MG63 (cell line): ENCODE data around the gene MAT1A. TPM values are rescaled to one million over a fixed set of nuclear protein-coding genes. Genes with fewer than 3 reads are reported as not detected.
"Not testable (repeated sequence)": the region's sequence is repeated elsewhere in the genome, so short reads cannot be mapped to it uniquely, and the experiment has no call there.

Experiments
- DNase-seq: peaks from one replicate; pipeline ENCODE4 v3.0.0-alpha.2; 2020
- H3K27me3 ChIP-seq: fragments of 250-450 bp; sonication (Bioruptor Pico); 2 replicates; pipeline ENCODE4 v1.5.1; 2020; ENCODE audit warnings: mild to moderate bottlenecking, moderate library complexity
- H3K36me3 ChIP-seq: fragments of 250-450 bp; sonication (Bioruptor Pico); 2 replicates; pipeline ENCODE4 v1.5.1; 2020; ENCODE audit warnings: mild to moderate bottlenecking, moderate library complexity
- H3K4me3 ChIP-seq: fragments of 250-450 bp; sonication (Bioruptor Pico); 2 replicates; pipeline ENCODE4 v1.5.1; 2020; ENCODE audit warnings: mild to moderate bottlenecking, moderate library complexity
- H3K9me3 ChIP-seq: fragments of 250-450 bp; sonication (Bioruptor Pico); 2 replicates; pipeline ENCODE4 v1.5.1; 2020; ENCODE audit warnings: mild to moderate bottlenecking, moderate library complexity
- total RNA-seq: library from RNA; depleted of rRNA; stranded (reverse); fragments of >200 nt; shearing (Covaris generic); gene quantifications from 2 replicates; pipeline ENCODE4 v1.2.3, GENCODE V29; 2014; ENCODE audit warnings: low replicate concordance; rRNA removed

MAT1A gene
- not detected in 2 replicates for total RNA-seq

DNA sequence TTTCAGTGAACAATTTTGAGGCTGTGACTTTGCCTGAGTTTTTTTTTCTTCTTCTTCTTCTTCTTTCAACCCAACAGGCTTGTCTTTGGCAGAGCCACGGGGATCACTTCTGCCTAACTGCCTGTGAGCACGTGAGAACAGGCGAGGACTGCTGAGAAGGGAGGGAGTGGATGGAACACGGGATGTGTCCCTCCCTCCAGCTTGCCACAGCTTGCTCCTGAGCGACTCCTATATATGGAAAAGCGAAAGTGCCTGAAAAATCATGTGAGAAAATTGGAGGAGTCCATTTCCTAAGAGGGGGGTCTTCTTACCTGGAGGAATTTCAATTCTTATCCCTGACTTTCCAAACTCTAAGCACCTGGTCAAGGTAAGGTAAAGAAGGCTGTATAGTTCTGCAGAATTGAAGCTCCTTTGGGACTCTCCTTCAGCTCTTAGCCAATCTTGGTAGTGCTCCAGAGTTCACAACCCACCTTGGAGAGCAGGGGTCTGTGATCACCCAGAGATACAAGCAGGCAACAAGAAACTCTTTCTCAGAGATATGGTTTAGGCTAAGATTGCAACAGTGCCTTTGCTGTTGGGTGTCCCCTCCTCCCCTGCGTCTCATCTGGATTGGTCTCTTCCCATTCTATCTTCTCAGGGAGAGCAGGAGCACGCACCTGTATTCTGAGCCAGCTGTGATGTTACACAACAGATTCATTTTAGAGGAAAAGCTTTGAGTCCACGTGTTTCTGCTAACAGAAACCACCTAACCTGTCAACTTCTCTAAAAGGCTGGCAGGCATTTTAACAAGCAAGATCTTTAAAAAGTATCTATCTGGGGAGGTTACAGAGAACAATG lies at the start of gene MAT1A:
Gene MAT1A (minus strand): TSS at position 208 of the 837 bp plus-strand sequence. CDS start 235 bp downstream, outside the sequence.
- no peak within 1 kb of the TSS for H3K4me3 ChIP-seq
- peaks cover 8% of the 10 kb centered on the region for H3K27me3 ChIP-seq
- H3K9me3 ChIP-seq: no peaks in the 10 kb centered on the region
- H3K36me3 ChIP-seq: no peaks in the 10 kb centered on the region
- DNase-seq: no peak

DNA sequence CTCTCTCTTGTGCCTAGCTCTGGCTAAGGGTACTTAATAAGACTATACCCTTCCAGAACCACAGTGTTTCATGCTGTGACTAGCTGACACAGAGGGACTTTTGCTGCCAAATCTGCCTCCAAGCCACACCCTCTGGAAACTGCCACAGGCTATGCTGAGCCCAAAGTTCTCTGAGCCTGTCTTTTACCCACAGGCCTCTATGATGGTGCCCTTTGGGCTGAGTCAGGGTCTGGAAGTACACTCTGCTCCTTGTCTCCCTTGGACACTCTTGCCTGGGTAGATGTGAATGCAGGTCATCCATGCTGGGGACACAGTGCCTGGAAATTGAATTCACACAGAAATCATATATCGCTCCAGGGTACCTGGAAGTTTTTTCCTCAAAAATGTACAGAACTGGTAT lies 44.5 kb upstream of the MAT1A start:
- Histone ChIP-seq H3K9me3 (peaks cover 3% of the 10 kb centered on the region; the same call in 1 of the 2 replicates), H3K36me3 (no peaks in the 10 kb centered on the region), H3K4me3 (no peak overlapping the region), H3K27me3 (no peaks in the 10 kb centered on the region)
- DNase-seq: peak; percentile 82

DNA sequence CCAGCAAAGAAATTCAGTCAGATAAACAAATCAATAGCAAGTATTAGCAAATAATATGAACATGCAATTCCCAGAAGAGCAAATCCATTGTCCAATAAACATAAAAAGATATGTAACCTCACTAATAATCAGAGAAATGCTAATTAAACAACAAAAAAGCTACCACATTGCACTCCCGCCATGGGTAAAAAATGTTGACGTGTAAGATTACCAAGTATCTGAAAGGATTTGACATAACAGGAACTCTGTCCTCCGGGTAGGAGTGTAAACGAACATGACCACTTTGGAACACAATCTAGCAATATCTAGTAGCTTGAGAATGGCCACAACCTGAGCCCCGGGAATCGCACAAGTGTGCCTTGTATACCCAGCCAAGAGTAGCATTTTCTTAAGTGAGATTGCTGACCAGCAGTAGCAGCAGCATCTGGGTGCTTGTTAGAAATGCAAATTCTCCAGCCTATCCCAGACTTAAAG lies 35.5 kb upstream of the MAT1A start:
- H3K9me3 ChIP-seq: no peaks in the 10 kb centered on the region
- no peak overlapping the region for H3K4me3 ChIP-seq
- H3K36me3 ChIP-seq: no peaks in the 10 kb centered on the region
- no peak for DNase-seq
- H3K27me3 ChIP-seq: peaks cover 3% of the 10 kb centered on the region; the same call in 1 of the 2 replicates

GRCh38 chr10:80324086-80324485 lies 34.6 kb upstream of the MAT1A start:
- peak; percentile 56 for DNase-seq
- Histone ChIP-seq H3K36me3 (no peaks in the 10 kb centered on the region), H3K4me3 (no peak overlapping the region), H3K27me3 (peaks cover 3% of the 10 kb centered on the region; the same call in 1 of the 2 replicates), H3K9me3 (no peaks in the 10 kb centered on the region)

DNA sequence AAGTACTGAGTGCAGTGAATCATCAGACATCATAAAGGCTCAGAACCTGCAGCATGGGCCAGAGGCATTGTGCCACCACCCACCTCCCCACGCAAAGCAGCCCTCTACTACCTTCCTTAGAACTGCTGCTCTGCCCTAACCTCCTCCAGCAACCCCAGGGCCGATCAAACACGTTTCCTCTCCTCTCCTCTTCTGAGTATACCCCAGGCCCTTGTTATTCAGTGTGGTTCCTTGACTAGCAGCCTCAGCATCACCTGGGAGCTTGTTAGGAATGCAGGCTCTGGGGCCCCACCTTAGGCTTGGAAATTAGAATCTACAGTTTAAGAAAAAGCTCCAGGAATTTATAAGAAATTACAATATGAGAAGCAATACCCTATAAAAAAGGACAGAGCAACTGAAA lies 33.9 kb upstream of the MAT1A start:
- Histone ChIP-seq H3K4me3 (no peak overlapping the region), H3K9me3 (no peaks in the 10 kb centered on the region), H3K27me3 (peaks cover 3% of the 10 kb centered on the region; the same call in 1 of the 2 replicates), H3K36me3 (no peaks in the 10 kb centered on the region)
- no peak for DNase-seq

GRCh38 chr10:80322711-80323110 lies 33.3 kb upstream of the MAT1A start:
- H3K27me3 ChIP-seq: peaks cover 3% of the 10 kb centered on the region; the same call in 1 of the 2 replicates
- no peak overlapping the region for H3K4me3 ChIP-seq
- no peaks in the 10 kb centered on the region for H3K36me3 ChIP-seq
- no peaks in the 10 kb centered on the region for H3K9me3 ChIP-seq
- DNase-seq: no peak

- Histone ChIP-seq H3K4me3 (no peak overlapping the region), H3K27me3 (peaks cover 3% of the 10 kb centered on the region; the same call in 1 of the 2 replicates), H3K9me3 (no peaks in the 10 kb centered on the region), H3K36me3 (no peaks in the 10 kb centered on the region)
- no peak for DNase-seq
Observed at GRCh38 chr10:80322158-80322557, 32.7 kb upstream of the MAT1A start.

DNA sequence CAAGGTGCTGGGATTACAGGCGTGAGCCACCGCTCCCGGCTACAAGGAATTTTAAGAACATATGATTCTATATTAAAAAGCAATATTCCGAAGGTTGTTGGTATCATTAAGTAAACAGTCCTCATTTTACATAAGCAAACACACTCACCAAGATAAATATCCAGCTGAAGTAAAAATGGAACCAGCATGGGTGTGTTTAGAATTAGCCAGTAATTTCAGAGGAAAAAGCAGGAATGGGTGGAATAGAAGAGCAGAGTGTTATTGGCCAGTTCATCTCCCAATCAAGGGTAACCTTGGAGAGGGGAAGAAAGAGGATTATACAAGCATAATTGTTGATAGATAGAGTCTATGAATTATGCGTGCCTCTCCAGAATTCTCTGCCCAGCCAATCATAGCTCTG lies 31.7 kb upstream of the MAT1A start:
- peaks cover 3% of the 10 kb centered on the region; the same call in 1 of the 2 replicates for H3K27me3 ChIP-seq
- H3K4me3 ChIP-seq: no peak overlapping the region
- no peak for DNase-seq
- H3K9me3 ChIP-seq: no peaks in the 10 kb centered on the region
- H3K36me3 ChIP-seq: no peaks in the 10 kb centered on the region

DNA sequence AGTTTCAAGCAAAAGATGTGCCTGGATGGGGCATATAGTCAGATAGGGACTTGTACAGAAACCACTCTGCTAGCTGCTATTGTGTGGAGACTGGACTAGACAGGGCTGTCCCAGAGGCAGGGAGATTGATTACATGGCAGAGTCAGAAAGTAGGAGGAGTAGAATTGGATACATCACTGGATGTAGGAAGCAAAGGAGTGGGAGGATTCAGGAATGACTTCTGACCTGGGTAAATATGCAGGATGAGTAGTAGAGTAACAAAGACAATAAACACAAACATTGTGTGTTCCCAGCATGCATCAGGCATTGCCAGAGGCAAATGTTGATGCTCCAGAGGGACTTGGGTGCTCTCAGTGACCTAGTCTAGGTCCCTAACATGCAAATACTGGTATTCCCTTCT lies 30.9 kb upstream of the MAT1A start:
- H3K27me3 ChIP-seq: peaks cover under 1% of the 10 kb centered on the region; the same call in 1 of the 2 replicates
- no peak overlapping the region for H3K4me3 ChIP-seq
- no peak for DNase-seq
- H3K36me3 ChIP-seq: no peaks in the 10 kb centered on the region
- H3K9me3 ChIP-seq: no peaks in the 10 kb centered on the region

DNA sequence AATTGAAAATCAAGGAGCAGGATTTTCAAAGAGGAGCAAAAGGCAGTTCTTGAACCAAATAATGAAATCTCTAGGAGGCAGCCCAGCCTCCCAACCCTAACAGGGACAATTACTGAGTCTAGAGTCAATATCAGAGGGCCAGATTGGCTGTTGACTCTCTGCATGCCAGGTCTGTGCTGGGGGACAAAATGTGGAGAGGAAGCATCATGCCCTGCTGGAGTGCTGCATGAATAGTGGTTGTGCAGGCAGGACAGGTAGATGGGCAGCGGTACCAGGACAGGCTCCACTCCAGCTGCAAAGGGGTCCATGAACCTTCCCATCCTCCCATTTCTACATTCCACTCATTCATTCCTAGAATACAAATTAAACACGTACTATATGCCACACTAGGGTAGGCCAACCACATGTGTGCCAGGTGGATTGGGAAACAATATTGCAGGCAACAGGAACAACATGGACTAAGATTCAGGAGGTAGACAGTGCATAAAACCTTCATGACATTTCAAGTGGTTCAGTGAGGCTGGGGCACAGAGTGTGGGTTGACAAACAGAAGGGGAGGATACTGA lies 30.4 kb upstream of the MAT1A start:
- H3K4me3 ChIP-seq: no peak overlapping the region
- H3K9me3 ChIP-seq: no peaks in the 10 kb centered on the region
- no peaks in the 10 kb centered on the region for H3K36me3 ChIP-seq

GRCh38 chr10:80319318-80319717 lies 29.9 kb upstream of the MAT1A start:
- H3K27me3 ChIP-seq: no peaks in the 10 kb centered on the region
- H3K4me3 ChIP-seq: no peak overlapping the region
- H3K9me3 ChIP-seq: no peaks in the 10 kb centered on the region
- no peaks in the 10 kb centered on the region for H3K36me3 ChIP-seq
- no peak for DNase-seq

More for the DNA sequence above, 30.4 kb upstream of the MAT1A start:
- DNase-seq: no peak
- H3K27me3 ChIP-seq: no peaks in the 10 kb centered on the region

- Histone ChIP-seq H3K4me3 (no peak overlapping the region), H3K36me3 (no peaks in the 10 kb centered on the region), H3K27me3 (no peaks in the 10 kb centered on the region), H3K9me3 (no peaks in the 10 kb centered on the region)
- DNase-seq: no peak
Observed at GRCh38 chr10:80318742-80319141, 29.3 kb upstream of the MAT1A start.

DNA sequence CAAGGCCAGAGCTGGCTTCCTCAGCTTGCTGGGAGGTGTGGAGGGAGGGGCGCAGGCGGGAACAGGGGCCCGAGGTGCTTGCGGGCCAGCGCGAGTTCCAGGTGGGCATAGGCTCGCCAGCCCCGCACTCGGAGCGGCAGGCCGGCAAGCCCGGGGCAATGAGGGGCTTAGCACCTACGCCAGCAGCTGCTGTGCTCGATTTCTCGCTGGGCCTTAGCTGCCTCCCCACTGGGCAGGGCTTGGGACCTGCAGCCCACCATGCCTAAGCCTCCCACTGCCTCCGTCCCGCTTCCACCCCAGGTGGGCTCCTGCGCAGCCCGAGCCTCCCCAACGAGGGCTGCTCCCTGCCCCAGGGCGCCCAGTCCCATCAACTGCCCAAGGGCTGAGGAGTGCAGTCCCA lies 25.9 kb upstream of the MAT1A start:
- Histone ChIP-seq H3K9me3 (no peaks in the 10 kb centered on the region), H3K27me3 (no peaks in the 10 kb centered on the region), H3K36me3 (no peaks in the 10 kb centered on the region), H3K4me3 (no peak overlapping the region)
- no peak for DNase-seq

DNA sequence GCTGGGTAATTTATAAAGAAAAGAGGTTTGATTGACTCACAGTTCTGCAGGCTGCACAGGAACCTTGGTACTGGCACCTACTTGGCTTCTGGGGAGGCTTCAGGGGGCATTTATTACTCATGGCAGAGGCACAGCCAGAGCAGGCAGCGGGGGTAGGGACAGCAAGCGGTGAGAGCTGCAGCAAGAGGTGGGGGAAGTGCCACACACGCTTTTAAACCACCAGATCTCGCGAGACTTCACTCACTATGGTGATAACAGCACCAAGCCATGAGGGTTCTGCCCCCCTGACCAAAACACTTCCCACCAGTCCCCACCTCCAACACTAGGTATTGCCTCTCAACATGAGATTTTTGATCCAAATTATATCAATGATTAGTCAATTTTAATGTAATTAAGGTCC lies 24.1 kb upstream of the MAT1A start:
- no peaks in the 10 kb centered on the region for H3K27me3 ChIP-seq
- no peak for DNase-seq
- H3K4me3 ChIP-seq: no peak overlapping the region
- no peaks in the 10 kb centered on the region for H3K9me3 ChIP-seq
- H3K36me3 ChIP-seq: no peaks in the 10 kb centered on the region

DNA sequence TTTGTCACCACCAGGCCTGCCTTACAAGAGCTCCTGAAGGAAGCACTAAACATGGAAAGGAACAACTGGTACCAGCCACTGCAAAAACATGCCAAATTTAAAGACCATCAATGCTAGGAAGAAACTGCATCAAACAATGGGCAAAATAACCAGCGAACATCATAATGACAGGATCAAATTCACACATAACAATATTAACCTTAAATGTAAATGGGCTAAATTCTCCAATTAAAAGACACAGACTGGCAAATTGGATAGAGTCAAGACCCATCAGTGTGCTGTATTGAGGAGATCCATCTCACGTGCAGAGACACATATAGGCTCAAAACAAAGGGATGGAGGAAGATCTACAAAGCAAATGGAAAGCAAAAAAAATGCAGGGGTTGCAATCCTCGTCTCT lies 16.5 kb upstream of the MAT1A start:
- not testable (repeated sequence) for H3K9me3 ChIP-seq, DNase-seq, H3K36me3 ChIP-seq, H3K27me3 ChIP-seq, H3K4me3 ChIP-seq

DNA sequence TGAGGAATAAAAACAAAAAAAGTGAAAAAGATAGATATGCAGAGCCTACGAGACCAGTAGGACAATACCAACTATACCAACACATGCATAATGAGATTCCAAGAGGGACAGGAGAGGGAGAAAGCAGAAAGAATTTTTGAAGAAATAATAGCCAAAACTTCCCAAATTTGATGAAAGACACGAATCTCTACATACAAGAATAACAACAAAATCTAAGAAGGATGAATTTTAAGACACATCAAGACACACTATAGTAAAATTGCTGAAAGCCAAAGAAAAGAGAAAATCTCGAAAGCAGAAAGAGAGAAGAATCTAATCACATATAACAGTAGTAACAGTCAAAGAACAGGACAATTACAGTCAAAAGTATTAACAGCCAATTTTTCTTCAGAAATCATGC lies 7.5 kb upstream of the MAT1A start:
- no peak for DNase-seq
- Histone ChIP-seq H3K36me3 (no peaks in the 10 kb centered on the region), H3K4me3 (no peak overlapping the region), H3K9me3 (no peaks in the 10 kb centered on the region), H3K27me3 (no peaks in the 10 kb centered on the region; the same call in 1 of the 2 replicates)

DNA sequence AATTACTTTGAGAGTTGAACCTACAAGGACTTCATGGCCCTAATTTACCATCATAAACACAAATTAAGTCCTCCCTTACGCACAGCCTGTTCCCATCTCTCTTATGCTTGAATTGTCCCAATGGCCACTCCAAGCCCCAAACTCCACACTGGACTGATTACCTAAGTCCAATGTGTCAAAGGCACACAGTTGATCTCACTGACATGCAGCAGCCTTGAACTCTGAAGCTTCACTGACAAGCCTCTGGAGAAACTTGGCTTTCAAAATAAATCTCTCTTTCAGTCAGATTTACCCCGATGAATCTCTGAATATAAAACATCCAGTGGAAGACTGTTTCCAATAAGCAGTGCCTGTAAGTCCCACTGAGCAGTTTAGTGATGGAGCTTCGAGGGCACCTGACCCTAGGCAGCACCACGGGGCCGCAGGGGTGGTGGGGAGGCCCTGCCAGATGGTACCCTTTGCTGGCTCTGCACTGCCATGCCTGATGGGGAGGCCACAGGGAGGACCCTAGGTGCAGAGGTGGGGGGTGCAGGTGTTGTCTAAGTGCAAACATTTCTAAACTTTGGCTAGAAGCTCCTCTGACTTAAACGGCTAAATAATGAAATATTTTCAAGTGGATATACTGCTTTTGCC lies 3.3 kb upstream of the MAT1A start:
- no peaks in the 10 kb centered on the region for H3K36me3 ChIP-seq
- H3K4me3 ChIP-seq: no peak overlapping the region
- H3K9me3 ChIP-seq: no peaks in the 10 kb centered on the region
- no peak for DNase-seq
- peaks cover 4% of the 10 kb centered on the region for H3K27me3 ChIP-seq
